K562 (cell line): ENCODE data around the gene PNP. TPM values are rescaled to one million over a fixed set of nuclear protein-coding genes. Genes with fewer than 3 reads are reported as not detected.

Source experiments
- ATAC-seq: fragments of 200-7000 bp; cut with Tn5 transposase; 3 replicates; pipeline ENCODE4 v1.9.1; 2020; ENCODE audit warnings: moderate library complexity
- BruUV-seq: library from RNA; stranded (reverse); fragments of 400-500 nt; replicated peaks from 2 replicates; lab custom pipeline; 2021; lab: Mats Ljungman, UMichigan
- CTCF ChIA-PET: fragments of 300-600 bp; formaldehyde crosslinking; extraction: SDS; loops from one replicate; lab custom pipeline; 2021; ENCODE audit warnings: low intra/inter-chr PET ratio; lab: Yijun Ruan, JAX
- POLR2A ChIA-PET: fragments of 300-600, 350-650 bp; sonication (Branson Sonifier 250); formaldehyde crosslinking; extraction: SDS; loops from one replicate; lab custom pipeline; 2021; ENCODE audit warnings: antibody characterized with exemption, inconsistent platforms; lab: Yijun Ruan, JAX
- DNase-seq, 4 experiments: peaks; one replicate each; pipeline versions ENCODE4 v3.0.0 to v3.0.0-alpha.2; 2011 to 2018; ENCODE audit warnings: low spot score in 3 of 4, mixed read lengths in 3 of 4; ENCODE audit errors: extremely low read depth in 1 of 4
- FAIRE-seq: peaks from 2 replicates; lab custom pipeline; 2011; peaks lifted over from hg19 to GRCh38; lab: Jason Lieb, UNC
- H2AFZ ChIP-seq: 2 replicates; pipeline ENCODE4 v1.6.0; 2011; ENCODE audit warnings: low read depth, low read length, control low read depth, inconsistent platforms
- H3K27ac ChIP-seq: fragments of 200-600 bp; 3 replicates; pipeline ENCODE4 v1.8.0; 2011; ENCODE audit warnings: low read depth, mild to moderate bottlenecking, control low read depth, inconsistent platforms, low read length, moderate library complexity, mixed read lengths; ENCODE audit errors: extremely low read depth
- H3K27me3 ChIP-seq, 2 experiments: fragments of 300-600 bp in 1 of 2; 2 replicates in 1 of 2; 3 replicates in 1 of 2; pipeline versions ENCODE4 v1.6.0 to v1.8.0; 2011; ENCODE audit warnings: inconsistent platforms in 2 of 2, low read length in 2 of 2, mild to moderate bottlenecking in 1 of 2, mixed read lengths in 1 of 2, moderate library complexity in 1 of 2; ENCODE audit not compliant: control insufficient read depth in 2 of 2, insufficient read depth in 2 of 2
- H3K36me3 ChIP-seq: fragments of 300-600 bp; 3 replicates; pipeline ENCODE4 v1.8.0; 2011; ENCODE audit warnings: mild to moderate bottlenecking, low read length, inconsistent platforms; ENCODE audit not compliant: control insufficient read depth, insufficient read depth
- H3K4me1 ChIP-seq, 2 experiments: fragments of 200-600 bp in 1 of 2; replicated peaks in 1 of 2; 2 replicates in 1 of 2; 3 replicates in 1 of 2; pipeline versions ENCODE4 v1.5.1 to v1.8.0; 2011; ENCODE audit warnings: inconsistent platforms in 2 of 2, low read length in 2 of 2, mild to moderate bottlenecking in 1 of 2, mixed read lengths in 1 of 2, moderate library complexity in 1 of 2; ENCODE audit not compliant: control insufficient read depth in 2 of 2, insufficient read depth in 2 of 2
- H3K4me2 ChIP-seq: 2 replicates; pipeline ENCODE4 v1.6.1; 2011; ENCODE audit warnings: low read length, control low read depth, inconsistent platforms, mixed read lengths; ENCODE audit not compliant: insufficient read depth
- H3K4me3 ChIP-seq: fragments of 200-600 bp; sonication (generic), shearing (Covaris generic); 2 replicates; pipeline ENCODE4 v1.5.1; 2016; ENCODE audit warnings: control low read depth, inconsistent platforms
- H3K79me2 ChIP-seq: fragments of 200-600 bp; 3 replicates; pipeline ENCODE4 v1.8.0; 2011; ENCODE audit warnings: low read length, inconsistent platforms; ENCODE audit not compliant: control insufficient read depth, insufficient read depth
- H3K9ac ChIP-seq, 2 experiments: 2 replicates each; pipeline versions ENCODE4 v1.6.0 to v1.6.1; 2011; ENCODE audit warnings: low read depth in 2 of 2, low read length in 2 of 2, control low read depth in 1 of 2, inconsistent platforms in 1 of 2, mild to moderate bottlenecking in 1 of 2, mixed read lengths in 1 of 2; ENCODE audit not compliant: insufficient read depth in 1 of 2
- H3K9me1 ChIP-seq: one replicate; pipeline ENCODE4 v1.6.0; 2011; ENCODE audit warnings: inconsistent platforms, mild to moderate bottlenecking, low read length, moderate library complexity; ENCODE audit not compliant: control insufficient read depth, insufficient read depth
- H3K9me3 ChIP-seq: replicated peaks from 2 replicates; pipeline ENCODE4 v1.5.1; 2011; ENCODE audit warnings: low read depth, low read length, inconsistent platforms; ENCODE audit not compliant: control insufficient read depth, insufficient read depth
- H4K20me1 ChIP-seq: replicated peaks from 2 replicates; pipeline ENCODE4 v1.6.1; 2011; ENCODE audit warnings: low read length, inconsistent platforms, mixed read lengths; ENCODE audit not compliant: control insufficient read depth, insufficient read depth
- BCOR ChIP-seq: fragments of 450-650 bp; IDR thresholded peaks from 2 replicates; pipeline ENCODE4 v1.6.1; 2016
- CCNT2 ChIP-seq: IDR thresholded peaks from 2 replicates; pipeline ENCODE4 v1.6.1; 2011; ENCODE audit warnings: borderline replicate concordance, low read depth, mild to moderate bottlenecking, moderate library complexity, mixed read lengths, low read length; ENCODE audit not compliant: insufficient read length; ENCODE audit errors: extremely low read depth
- CHD1 ChIP-seq: fragments of 200-600 bp; sonication (generic); IDR thresholded peaks from one replicate; pipeline ENCODE4 v1.6.1; 2012; ENCODE audit warnings: mild to moderate bottlenecking, moderate library complexity, low read length, inconsistent platforms
- MCM3 ChIP-seq: fragments of 450-650 bp; IDR thresholded peaks from 2 replicates; pipeline ENCODE4 v1.6.1; 2016
- NEUROD1 ChIP-seq: fragments of 150-350 bp; IDR thresholded peaks from 2 replicates; pipeline ENCODE4 v1.6.1; 2014; ENCODE audit warnings: borderline replicate concordance, low read length, low read depth; ENCODE audit not compliant: partially characterized antibody
- RBM14 ChIP-seq: fragments of 200-400 bp; formaldehyde crosslinking; IDR thresholded peaks from 2 replicates; pipeline ENCODE4 v1.6.1; 2018; ENCODE audit warnings: low read depth, mild to moderate bottlenecking, low read length, moderate library complexity, borderline replicate concordance; ENCODE audit not compliant: insufficient read depth
- SMARCA5 ChIP-seq: fragments of 450-650 bp; IDR thresholded peaks from 2 replicates; pipeline ENCODE4 v1.6.1; 2016
- WGBS: fragments of 100-300 bp; shearing (Covaris generic); methylation state at CpG from one replicate; pipeline ENCODE4 v1.1.6; 2016; ENCODE audit warnings: low coverage, mixed read lengths; ENCODE audit not compliant: insufficient coverage; ENCODE audit errors: missing lambda C conversion rate; 5-methylcytosine and 5-hydroxymethylcytosine counted together
- in situ Hi-C: fragments of 300-500 bp; cut with MboI; formaldehyde crosslinking; loops from 4 replicates; pipeline ENCODE4 v1.15.0; 2018; ENCODE audit warnings: inconsistent platforms, mixed read lengths
- intact Hi-C: fragments of 100-400 bp; cut with micrococcal nuclease; formaldehyde crosslinking; loops from 2 replicates; pipeline ENCODE4 v1.14.2; 2022
- polyA plus RNA-seq, 8 experiments: library from polyadenylated mRNA; depleted of rRNA in 4 of 8; stranded (reverse) in 5 of 8; unstranded in 3 of 8; fragments of >200 nt; fragmentation: Nextera tagmentation in 2 of 8; fragmentation: Illumina TruSeq in 1 of 8; extraction: Ambion mirVana in 2 of 8; extraction: Trizol in 1 of 8; gene quantifications; 2 replicates each; pipeline versions ENCODE4 v1.2.1 to v1.2.3, GENCODE V29; 2011 to 2014; ENCODE audit warnings: inconsistent platforms in 1 of 8, missing spikeins in 1 of 8
- total RNA-seq, 7 experiments: library from RNA; depleted of rRNA in 6 of 7; stranded (reverse); fragments of >200 nt in 6 of 7; fragmentation: Illumina TruSeq in 2 of 7; extraction: Trizol in 2 of 7; gene quantifications; 2 replicates each; pipeline versions ENCODE4 v1.2.1 to v1.2.3, GENCODE V29; 2011 to 2021; ENCODE audit warnings: low replicate concordance in 1 of 7
- TF ChIP-seq, protein P1 (sequence below): sonication (generic); formaldehyde crosslinking; IDR thresholded peaks from 2 replicates; pipeline ENCODE4 v1.8.1; 2023; ENCODE audit warnings: mild to moderate bottlenecking, missing genetic modification reagents, moderate library complexity
- TF ChIP-seq, protein P2 (sequence below): sonication (generic); formaldehyde crosslinking; IDR thresholded peaks from 2 replicates; pipeline ENCODE4 v1.4.0; 2020; ENCODE audit warnings: mild to moderate bottlenecking, missing genetic modification reagents

PNP gene
- total and polyA plus RNA-seq, 9 of the 15 experiments (the other 6 are each of a cell fraction or from before 2014, with no cell fraction given), result 92.5 to 288 (median 137) TPM

DNA sequence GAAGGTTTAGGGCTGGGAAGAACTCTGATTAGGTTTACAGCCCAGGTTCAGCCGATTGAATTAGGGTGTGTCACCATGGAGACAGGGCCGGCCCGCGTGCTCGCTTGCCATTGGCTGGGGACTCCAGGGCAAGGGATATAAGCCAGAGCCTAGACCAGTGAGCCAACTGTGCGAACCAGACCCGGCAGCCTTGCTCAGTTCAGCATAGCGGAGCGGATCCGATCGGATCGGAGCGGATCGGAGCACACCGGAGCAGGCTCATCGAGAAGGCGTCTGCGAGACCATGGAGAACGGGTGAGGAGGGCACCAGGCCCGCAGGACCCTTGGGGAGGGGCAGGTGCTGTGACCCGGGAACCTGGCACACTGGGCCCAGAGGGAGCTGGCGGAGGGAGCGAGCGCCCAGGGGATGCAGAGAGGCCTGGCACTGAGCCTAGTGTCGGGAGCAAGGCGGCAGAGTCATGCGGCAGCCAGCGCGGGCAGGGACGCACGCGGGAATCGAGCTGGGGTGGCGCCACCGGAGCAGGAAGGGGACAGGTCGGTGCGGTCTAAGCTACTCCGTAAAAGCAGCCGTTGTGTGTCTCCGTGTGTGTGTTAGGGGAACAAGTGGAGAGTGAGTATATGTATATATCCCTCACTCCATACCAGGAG is at the start of gene PNP (continued):
- TF ChIP-seq, protein P1, sequence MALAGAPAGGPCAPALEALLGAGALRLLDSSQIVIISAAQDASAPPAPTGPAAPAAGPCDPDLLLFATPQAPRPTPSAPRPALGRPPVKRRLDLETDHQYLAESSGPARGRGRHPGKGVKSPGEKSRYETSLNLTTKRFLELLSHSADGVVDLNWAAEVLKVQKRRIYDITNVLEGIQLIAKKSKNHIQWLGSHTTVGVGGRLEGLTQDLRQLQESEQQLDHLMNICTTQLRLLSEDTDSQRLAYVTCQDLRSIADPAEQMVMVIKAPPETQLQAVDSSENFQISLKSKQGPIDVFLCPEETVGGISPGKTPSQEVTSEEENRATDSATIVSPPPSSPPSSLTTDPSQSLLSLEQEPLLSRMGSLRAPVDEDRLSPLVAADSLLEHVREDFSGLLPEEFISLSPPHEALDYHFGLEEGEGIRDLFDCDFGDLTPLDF (CRISPR knock-in tag), result peak; percentile 84
- TF ChIP-seq CHD1 (peak; percentile 33), MCM3 (no peak), SMARCA5 (0 out of 2 replicates have a peak, but pooled peaks have one; percentile 43), CCNT2 (peak; percentile 63), BCOR (0 out of 2 replicates have a peak, but pooled peaks have one; percentile 37), NEUROD1 (peak; percentile 21)

DNA sequence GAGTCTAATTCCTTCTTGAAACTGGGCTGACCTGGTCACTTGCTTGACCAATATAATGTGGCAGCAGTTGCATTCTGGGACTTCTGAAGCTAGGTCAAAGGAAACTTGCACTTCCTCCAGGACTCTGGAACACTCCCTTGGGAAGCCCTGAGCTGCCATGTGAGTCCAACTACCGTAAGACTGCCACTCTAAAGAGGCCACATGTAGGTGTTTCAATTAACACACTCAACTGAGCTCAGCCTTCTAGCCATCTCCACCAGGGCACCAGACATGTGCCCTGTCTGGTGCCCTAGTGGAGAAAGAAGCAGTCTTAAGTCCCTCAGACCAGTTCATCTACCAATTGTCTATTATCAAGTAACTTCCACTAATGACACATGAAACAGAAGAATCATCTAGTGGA is 49.8 kb upstream of the PNP start:
- Histone ChIP-seq H3K9me1 (no peaks in the 10 kb centered on the region), H3K9me3 (no peaks in the 10 kb centered on the region), H3K27me3 (no peaks in the 10 kb centered on the region), H3K4me3 (no peak overlapping the region), H3K36me3 (no peaks in the 10 kb centered on the region), H3K9ac (no peak overlapping the region), H3K27ac (no peak overlapping the region), H3K4me1 (peaks cover 0 to 8% of the 10 kb centered on the region in 2 experiments; a peak in 3 of 5 replicates), H4K20me1 (no peaks in the 10 kb centered on the region), H2AFZ (no peak overlapping the region), H3K4me2 (no peak overlapping the region), H3K79me2 (no peaks in the 10 kb centered on the region)
- TF ChIP-seq, protein P2, sequence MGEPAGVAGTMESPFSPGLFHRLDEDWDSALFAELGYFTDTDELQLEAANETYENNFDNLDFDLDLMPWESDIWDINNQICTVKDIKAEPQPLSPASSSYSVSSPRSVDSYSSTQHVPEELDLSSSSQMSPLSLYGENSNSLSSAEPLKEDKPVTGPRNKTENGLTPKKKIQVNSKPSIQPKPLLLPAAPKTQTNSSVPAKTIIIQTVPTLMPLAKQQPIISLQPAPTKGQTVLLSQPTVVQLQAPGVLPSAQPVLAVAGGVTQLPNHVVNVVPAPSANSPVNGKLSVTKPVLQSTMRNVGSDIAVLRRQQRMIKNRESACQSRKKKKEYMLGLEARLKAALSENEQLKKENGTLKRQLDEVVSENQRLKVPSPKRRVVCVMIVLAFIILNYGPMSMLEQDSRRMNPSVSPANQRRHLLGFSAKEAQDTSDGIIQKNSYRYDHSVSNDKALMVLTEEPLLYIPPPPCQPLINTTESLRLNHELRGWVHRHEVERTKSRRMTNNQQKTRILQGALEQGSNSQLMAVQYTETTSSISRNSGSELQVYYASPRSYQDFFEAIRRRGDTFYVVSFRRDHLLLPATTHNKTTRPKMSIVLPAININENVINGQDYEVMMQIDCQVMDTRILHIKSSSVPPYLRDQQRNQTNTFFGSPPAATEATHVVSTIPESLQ (CRISPR knock-in tag), result no peak
- no peak for TF ChIP-seq RBM14
- intact Hi-C loops, result no loop called here
- DNase-seq (no peak), ATAC-seq (no peak), FAIRE-seq (no peak)
- in situ Hi-C loops, result loop anchor here (10.0 kb wide), 1 partner anchor 185 kb away; no protein-coding TSS in a partner anchor
- no TSS peak for BruUV-seq
- POLR2A ChIA-PET, result no interaction called here
- CTCF ChIA-PET, result no interaction called here
- WGBS, result 40% methylated on average over 1 of the region's 1 CpG
